Caco-2 (cell line): ENCODE measurements around the gene IL2RA. TPM values are rescaled to one million over a fixed set of nuclear protein-coding genes. Genes with fewer than 3 reads are reported as not detected.
"Not testable (repeated sequence)": the region's sequence is repeated elsewhere in the genome, so short reads cannot be mapped to it uniquely, and the experiment has no call there.

ENCODE experiments used
- BruUV-seq: library from RNA; stranded (reverse); fragments of 400-500 nt; replicated peaks from 2 replicates; lab custom pipeline; 2021; lab: Mats Ljungman, UMichigan
- CTCF ChIA-PET: fragments of 300-600 bp; sonication (Branson Sonifier 250); formaldehyde crosslinking; loops from one replicate; lab custom pipeline; 2022; ENCODE audit warnings: antibody characterized with exemption; lab: Charles Lee
- POLR2A ChIA-PET: fragments of 300-600 bp; sonication (Branson Sonifier 250); formaldehyde crosslinking; loops from one replicate; lab custom pipeline; 2022; ENCODE audit warnings: antibody characterized with exemption; lab: Charles Lee
- DNase-seq, 2 experiments: peaks; one replicate each; pipeline versions ENCODE4 v3.0.0 to v3.0.0-alpha.2; 2020 to 2022
- H3K27me3 ChIP-seq: replicated peaks from 2 replicates; pipeline ENCODE4 v1.6.0; 2011; ENCODE audit warnings: low read length; ENCODE audit not compliant: control insufficient read depth, insufficient read depth
- H3K36me3 ChIP-seq: 2 replicates; pipeline ENCODE4 v1.5.1; 2011; ENCODE audit warnings: low read length; ENCODE audit not compliant: control insufficient read depth, insufficient read depth
- H3K4me1 ChIP-seq: fragments of 250-450 bp; sonication (Bioruptor Pico); 2 replicates; pipeline ENCODE4 v1.5.1; 2020; ENCODE audit warnings: mild to moderate bottlenecking
- H3K4me3 ChIP-seq: 2 replicates; pipeline ENCODE4 v1.5.1; 2011; ENCODE audit warnings: low read depth, mild to moderate bottlenecking, control low read depth, low read length
- H3K9me3 ChIP-seq: fragments of 250-450 bp; sonication (Bioruptor Pico); 2 replicates; pipeline ENCODE4 v1.5.1; 2020; ENCODE audit warnings: mild to moderate bottlenecking, moderate library complexity
- H3K27ac Mint-ChIP-seq: one replicate; pipeline ENCODE4 v1.8.0; 2022; ENCODE audit warnings: mixed read lengths; ENCODE audit not compliant: unreplicated experiment
- H3K27me3 Mint-ChIP-seq: one replicate; pipeline ENCODE4 v1.8.0; 2022; ENCODE audit warnings: mixed read lengths; ENCODE audit not compliant: insufficient read depth, unreplicated experiment
- H3K36me3 Mint-ChIP-seq: one replicate; pipeline ENCODE4 v1.8.0; 2022; ENCODE audit warnings: mild to moderate bottlenecking, mixed read lengths; ENCODE audit not compliant: insufficient read depth, unreplicated experiment
- H3K4me1 Mint-ChIP-seq: one replicate; pipeline ENCODE4 v1.8.0; 2022; ENCODE audit warnings: low read depth, mixed read lengths; ENCODE audit not compliant: unreplicated experiment
- H3K4me3 Mint-ChIP-seq: one replicate; pipeline ENCODE4 v1.8.0; 2022; ENCODE audit warnings: mild to moderate bottlenecking, moderate library complexity, mixed read lengths; ENCODE audit not compliant: unreplicated experiment
- H3K9me3 Mint-ChIP-seq: one replicate; pipeline ENCODE4 v1.8.0; 2022; ENCODE audit warnings: mixed read lengths; ENCODE audit not compliant: unreplicated experiment
- intact Hi-C: fragments of 100-400 bp; cut with micrococcal nuclease; formaldehyde crosslinking; loops from one replicate; pipeline ENCODE4 v1.10.0; 2022; ENCODE audit not compliant: unreplicated experiment
- total RNA-seq: library from RNA; stranded (reverse); gene quantifications from 2 replicates; pipeline ENCODE4 v1.2.3, GENCODE V29; 2022
- TF ChIP-seq, protein P1 (sequence below), 2 experiments: fragments of 200-600 bp in 1 of 2; IDR thresholded peaks; 1 replicate in 1 of 2; 2 replicates in 1 of 2; pipeline versions ENCODE4 v1.5.1 to v1.8.0; 2011 to 2022; ENCODE audit warnings: antibody characterized with exemption in 1 of 2, control low read depth in 1 of 2, inconsistent platforms in 1 of 2, low read depth in 1 of 2, low read length in 1 of 2, mild to moderate bottlenecking in 1 of 2, moderate library complexity in 1 of 2; ENCODE audit not compliant: insufficient read depth in 1 of 2, severe bottlenecking in 1 of 2, unreplicated experiment in 1 of 2

IL2RA gene
- total RNA-seq, 1 experiment from 2014 or later = not detected

DNA sequence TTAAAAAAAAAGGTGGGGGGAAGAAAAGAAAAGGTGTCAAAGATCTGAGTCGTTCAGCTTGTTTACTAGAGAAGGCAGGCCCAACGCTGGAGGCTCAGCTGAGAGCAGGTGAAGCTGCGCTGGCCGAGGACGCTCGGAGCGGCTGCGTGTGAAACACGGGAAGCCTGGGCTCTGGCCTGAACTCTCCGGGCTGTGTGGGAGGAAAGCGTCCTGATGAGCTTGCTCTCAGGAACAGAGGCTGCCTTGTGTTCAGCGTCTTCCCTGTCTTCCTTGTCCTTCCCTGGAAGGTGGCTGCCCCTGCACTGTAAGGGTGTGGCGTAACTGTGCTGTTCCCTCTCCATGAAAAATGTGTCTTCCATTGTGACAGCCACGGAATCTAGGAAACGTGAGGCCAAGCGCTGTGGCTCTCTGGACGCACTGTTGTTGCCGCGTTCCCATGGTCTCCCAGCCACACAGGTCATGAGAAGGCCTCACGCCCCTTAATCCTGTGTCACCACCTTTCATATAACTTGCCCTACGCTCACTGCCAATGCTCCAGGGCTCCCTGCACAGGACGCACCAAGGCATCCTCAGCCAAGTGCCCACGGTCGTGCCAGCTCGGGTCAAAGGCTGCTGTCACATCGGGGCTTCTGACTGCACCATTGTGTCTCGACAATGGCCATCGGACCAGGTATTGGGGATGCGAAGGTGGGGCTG is 100.6 kb downstream of the IL2RA start:
- Histone ChIP-seq H3K9me3 (no peaks in the 10 kb centered on the region), H3K36me3 (no peaks in the 10 kb centered on the region), H3K27me3 (no peaks in the 10 kb centered on the region; the same call in 1 of the 2 replicates), H3K4me1 (no peaks in the 10 kb centered on the region), H3K4me3 (no peak overlapping the region)
- H3K27me3 Mint-ChIP-seq = no peaks in the 10 kb centered on the region
- H3K4me3 Mint-ChIP-seq = no peak overlapping the region
- intact Hi-C loops = no loop called here
- BruUV-seq = no TSS peak
- ChIA-PET POLR2A (interaction anchor here (0.7 kb wide), 1 partner anchor 109 kb away, joined by 13 read pairs; no protein-coding TSS in a partner anchor), CTCF (interaction anchor here (0.6 kb wide), 1 partner anchor 20 kb away, joined by 4 read pairs; no protein-coding TSS in a partner anchor)
- H3K4me1 Mint-ChIP-seq = no peaks in the 10 kb centered on the region
- peak in 1 of 2 experiments; percentile 30 for DNase-seq
- no peaks in the 10 kb centered on the region for H3K36me3 Mint-ChIP-seq
- no peaks in the 10 kb centered on the region for H3K9me3 Mint-ChIP-seq
- TF ChIP-seq, protein P1, sequence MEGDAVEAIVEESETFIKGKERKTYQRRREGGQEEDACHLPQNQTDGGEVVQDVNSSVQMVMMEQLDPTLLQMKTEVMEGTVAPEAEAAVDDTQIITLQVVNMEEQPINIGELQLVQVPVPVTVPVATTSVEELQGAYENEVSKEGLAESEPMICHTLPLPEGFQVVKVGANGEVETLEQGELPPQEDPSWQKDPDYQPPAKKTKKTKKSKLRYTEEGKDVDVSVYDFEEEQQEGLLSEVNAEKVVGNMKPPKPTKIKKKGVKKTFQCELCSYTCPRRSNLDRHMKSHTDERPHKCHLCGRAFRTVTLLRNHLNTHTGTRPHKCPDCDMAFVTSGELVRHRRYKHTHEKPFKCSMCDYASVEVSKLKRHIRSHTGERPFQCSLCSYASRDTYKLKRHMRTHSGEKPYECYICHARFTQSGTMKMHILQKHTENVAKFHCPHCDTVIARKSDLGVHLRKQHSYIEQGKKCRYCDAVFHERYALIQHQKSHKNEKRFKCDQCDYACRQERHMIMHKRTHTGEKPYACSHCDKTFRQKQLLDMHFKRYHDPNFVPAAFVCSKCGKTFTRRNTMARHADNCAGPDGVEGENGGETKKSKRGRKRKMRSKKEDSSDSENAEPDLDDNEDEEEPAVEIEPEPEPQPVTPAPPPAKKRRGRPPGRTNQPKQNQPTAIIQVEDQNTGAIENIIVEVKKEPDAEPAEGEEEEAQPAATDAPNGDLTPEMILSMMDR (IDR thresholded peaks at IDR 0.05; ENCODE audit: insufficient read depth in 1 of 2, low read depth in 1 of 2, low read length in 1 of 2, severe bottlenecking in 1 of 2, unreplicated experiment in 1 of 2) = no peak
- no peak overlapping the region for H3K27ac Mint-ChIP-seq

DNA sequence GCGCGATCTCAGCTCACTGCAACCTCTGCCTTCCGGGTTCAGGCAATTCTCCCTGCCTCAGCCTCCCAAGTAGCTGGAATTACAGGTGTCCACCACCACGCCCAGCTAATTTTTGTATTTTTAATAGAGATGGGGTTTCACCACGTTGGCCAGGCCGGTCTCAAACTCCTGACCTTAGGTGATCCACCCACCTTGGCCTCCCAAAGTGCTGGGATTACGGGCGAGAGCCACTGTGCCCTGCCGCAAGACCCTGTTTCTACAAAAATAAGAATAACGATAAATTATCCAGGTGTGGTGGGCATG is 101.2 kb downstream of the IL2RA start:
- H3K9me3 ChIP-seq, H3K4me1 Mint-ChIP-seq, H3K4me3 Mint-ChIP-seq, H3K27me3 Mint-ChIP-seq, BruUV-seq, H3K4me1 ChIP-seq, H3K9me3 Mint-ChIP-seq, DNase-seq, H3K36me3 ChIP-seq, H3K4me3 ChIP-seq, intact Hi-C loops, H3K27ac Mint-ChIP-seq, H3K36me3 Mint-ChIP-seq, POLR2A ChIA-PET, H3K27me3 ChIP-seq: not testable (repeated sequence)
- CTCF ChIA-PET = interaction anchor here (0.6 kb wide), 1 partner anchor 19 kb away, joined by 4 read pairs; no protein-coding TSS in a partner anchor

Other genes starting within 250 kb of the IL2RA start
- gene GDI2, start 248.9 kb downstream of the IL2RA start, total RNA-seq = 436 and 446 TPM in 2 replicates
- 17.4 and 20.2 TPM in 2 replicates for gene ANKRD16, start 172.5 kb downstream of the IL2RA start, total RNA-seq
- 83.3 and 96.1 TPM in 2 replicates for gene FBH1, start 172.1 kb downstream of the IL2RA start, total RNA-seq
- 0.46 and 0.66 TPM in 2 replicates for gene IL15RA, start 84.8 kb downstream of the IL2RA start, total RNA-seq
- 286 and 290 TPM in 2 replicates for gene RBM17, start 26.7 kb upstream of the IL2RA start, total RNA-seq
- 33.0 and 35.4 TPM in 2 replicates for gene PFKFB3, start 140.6 kb upstream of the IL2RA start, total RNA-seq